ENCODE data around the gene MAP6.
"Not testable (repeated sequence)": the region's sequence is repeated elsewhere in the genome, so short reads cannot be mapped to it uniquely, and the experiment has no call there.

MAP6 gene

GRCh38 chr11:75668451-75669297 is at the start of gene MAP6:
Gene MAP6, minus strand, starts transcription at chr11:75669038. Its CDS starts 669 bp downstream, at chr11:75668369.
- Mint-ChIP-seq H3K4me1 (ENCODE audit: low read depth) (peaks cover 12% of the 10 kb centered on the region), H3K27me3 (ENCODE audit: low read depth) (peaks cover 74% of the 10 kb centered on the region), H3K4me3 (peak within 1 kb of the TSS; percentile 87), H3K27ac (no peak within 1 kb of the TSS), H3K36me3 (ENCODE audit: low read depth) (no peaks in the 10 kb centered on the region), H3K9me3 (no peaks in the 10 kb centered on the region)
- peak; percentile 16 for DNase-seq (ENCODE audit: low spot score)

DNA sequence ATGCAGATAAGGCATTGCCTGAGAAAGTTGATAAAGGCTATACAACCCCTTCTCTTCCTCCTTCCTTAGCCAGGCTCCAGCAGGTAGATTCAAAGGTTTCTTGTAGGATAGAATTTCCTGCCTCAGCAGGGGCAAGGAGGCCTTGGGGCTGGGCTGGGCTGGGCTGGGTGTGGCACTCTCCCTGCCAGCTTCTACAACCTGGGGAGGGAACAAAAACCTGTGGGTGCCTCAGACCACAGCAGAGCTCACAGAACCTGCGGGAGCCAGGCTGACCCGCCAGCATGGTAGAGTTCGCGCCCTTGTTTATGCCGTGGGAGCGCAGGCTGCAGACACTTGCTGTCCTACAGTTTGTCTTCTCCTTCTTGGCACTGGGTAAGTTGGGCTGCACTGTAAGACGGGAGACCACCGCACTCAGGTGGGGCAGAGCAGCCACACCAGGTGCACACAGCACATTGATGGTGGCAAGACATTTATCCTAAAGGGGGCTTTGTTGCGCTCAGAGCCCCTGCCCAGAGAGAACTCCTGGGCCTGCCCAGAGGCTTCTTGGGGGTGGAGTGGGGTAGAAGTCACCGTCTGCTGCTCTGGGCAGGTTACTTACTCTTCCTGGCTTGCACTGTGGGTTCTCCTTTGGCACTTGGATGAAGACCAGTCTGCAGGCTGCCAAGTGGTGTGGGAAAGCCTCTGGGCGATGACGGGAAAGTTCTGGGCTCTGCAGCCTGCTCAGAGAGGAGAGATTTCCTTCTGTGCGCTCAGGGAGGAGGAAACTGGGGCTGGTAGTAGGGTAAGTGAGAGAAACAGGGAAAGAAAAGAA is 49.0 kb upstream of the MAP6 start, which contains the start of gene MOGAT2:
Gene MOGAT2, plus strand, starts transcription at position 231 of the 811 bp plus-strand sequence. Its CDS starts 51 bp downstream, at position 282.
- Mint-ChIP-seq H3K9me3 (no peaks in the 10 kb centered on the region), H3K27me3 (ENCODE audit: low read depth) (peaks cover 18% of the 10 kb centered on the region), H3K27ac (no peak within 1 kb of the TSS), H3K4me1 (ENCODE audit: low read depth) (no peaks in the 10 kb centered on the region), H3K4me3 (no peak within 1 kb of the TSS), H3K36me3 (ENCODE audit: low read depth) (no peaks in the 10 kb centered on the region)
- no peak for DNase-seq (ENCODE audit: low spot score)

GRCh38 chr11:75716659-75717058 is 47.8 kb upstream of the MAP6 start:
- Mint-ChIP-seq H3K27ac (no peak overlapping the region), H3K4me3 (no peak overlapping the region), H3K36me3 (ENCODE audit: low read depth) (no peaks in the 10 kb centered on the region), H3K27me3 (ENCODE audit: low read depth) (peaks cover 19% of the 10 kb centered on the region), H3K4me1 (ENCODE audit: low read depth) (no peaks in the 10 kb centered on the region), H3K9me3 (no peaks in the 10 kb centered on the region)
- DNase-seq (ENCODE audit: low spot score), result no peak

DNA sequence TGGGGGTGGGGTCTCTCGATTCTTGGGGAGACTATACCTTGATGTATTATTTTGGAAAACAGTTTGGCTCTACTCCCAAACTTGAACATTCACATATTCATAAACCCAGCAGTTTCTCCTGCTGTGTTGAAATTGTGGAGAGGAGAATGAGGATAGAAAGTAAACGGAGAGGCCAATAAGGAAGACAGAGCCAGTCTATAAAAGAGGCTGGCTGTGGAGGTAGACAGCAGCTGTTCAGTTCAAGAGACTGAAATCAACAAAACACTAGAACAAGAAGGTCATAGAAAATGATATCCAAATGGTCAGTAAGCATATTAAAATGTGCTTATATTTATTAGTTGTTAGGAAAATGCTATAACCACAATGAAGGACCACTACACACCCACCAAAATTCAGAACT is 46.9 kb upstream of the MAP6 start:
- DNase-seq (ENCODE audit: low spot score), result no peak
- Mint-ChIP-seq H3K27me3 (ENCODE audit: low read depth) (peaks cover 27% of the 10 kb centered on the region), H3K4me1 (ENCODE audit: low read depth) (no peaks in the 10 kb centered on the region), H3K4me3 (no peak overlapping the region), H3K27ac (no peak overlapping the region), H3K36me3 (ENCODE audit: low read depth) (no peaks in the 10 kb centered on the region), H3K9me3 (no peaks in the 10 kb centered on the region)

- no peak overlapping the region for H3K27ac Mint-ChIP-seq
- peaks cover 33% of the 10 kb centered on the region for H3K27me3 Mint-ChIP-seq (ENCODE audit: low read depth)
- H3K4me3 Mint-ChIP-seq, result no peak overlapping the region
- no peaks in the 10 kb centered on the region for H3K9me3 Mint-ChIP-seq
- no peaks in the 10 kb centered on the region for H3K4me1 Mint-ChIP-seq (ENCODE audit: low read depth)
- DNase-seq (ENCODE audit: low spot score), result no peak
- H3K36me3 Mint-ChIP-seq (ENCODE audit: low read depth), result no peaks in the 10 kb centered on the region
These were observed 45.4 kb upstream of the MAP6 start for GRCh38 chr11:75714211-75714610.

DNA sequence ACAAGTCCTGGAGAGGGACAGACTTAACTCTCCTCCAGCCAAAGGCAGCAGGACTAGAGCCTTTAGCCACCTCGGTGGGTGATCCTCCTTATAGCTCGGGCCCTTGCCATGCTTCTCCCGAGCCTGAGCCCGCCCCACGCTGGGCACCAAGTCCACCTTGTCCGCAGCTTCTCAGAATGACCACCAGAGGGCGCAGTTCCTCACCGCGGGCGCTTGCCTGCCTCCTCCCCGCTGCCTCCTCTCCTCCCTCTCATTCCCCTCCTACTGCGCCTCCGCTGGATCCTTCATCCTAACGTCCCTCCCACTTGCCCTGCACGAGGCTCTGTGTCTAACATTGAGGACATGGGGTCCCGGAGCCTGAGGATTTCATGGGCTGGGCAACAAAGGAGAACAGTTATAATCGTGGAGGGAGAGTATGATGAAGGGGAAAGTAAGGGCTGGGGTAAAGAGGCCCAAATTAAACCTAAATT is 37.5 kb upstream of the MAP6 start:
- Mint-ChIP-seq H3K27ac (no peak overlapping the region), H3K4me1 (ENCODE audit: low read depth) (peaks cover 6% of the 10 kb centered on the region), H3K27me3 (ENCODE audit: low read depth) (peaks cover 14% of the 10 kb centered on the region), H3K9me3 (no peaks in the 10 kb centered on the region), H3K4me3 (no peak overlapping the region), H3K36me3 (ENCODE audit: low read depth) (no peaks in the 10 kb centered on the region)
- peak; percentile 53 for DNase-seq (ENCODE audit: low spot score)

GRCh38 chr11:75705541-75705940 is 36.7 kb upstream of the MAP6 start:
- H3K27ac Mint-ChIP-seq, result no peak overlapping the region
- no peaks in the 10 kb centered on the region for H3K36me3 Mint-ChIP-seq (ENCODE audit: low read depth)
- H3K9me3 Mint-ChIP-seq, result no peaks in the 10 kb centered on the region
- H3K4me1 Mint-ChIP-seq (ENCODE audit: low read depth), result peaks cover 6% of the 10 kb centered on the region
- peaks cover 8% of the 10 kb centered on the region for H3K27me3 Mint-ChIP-seq (ENCODE audit: low read depth)
- no peak overlapping the region for H3K4me3 Mint-ChIP-seq
- no peak for DNase-seq (ENCODE audit: low spot score)

DNA sequence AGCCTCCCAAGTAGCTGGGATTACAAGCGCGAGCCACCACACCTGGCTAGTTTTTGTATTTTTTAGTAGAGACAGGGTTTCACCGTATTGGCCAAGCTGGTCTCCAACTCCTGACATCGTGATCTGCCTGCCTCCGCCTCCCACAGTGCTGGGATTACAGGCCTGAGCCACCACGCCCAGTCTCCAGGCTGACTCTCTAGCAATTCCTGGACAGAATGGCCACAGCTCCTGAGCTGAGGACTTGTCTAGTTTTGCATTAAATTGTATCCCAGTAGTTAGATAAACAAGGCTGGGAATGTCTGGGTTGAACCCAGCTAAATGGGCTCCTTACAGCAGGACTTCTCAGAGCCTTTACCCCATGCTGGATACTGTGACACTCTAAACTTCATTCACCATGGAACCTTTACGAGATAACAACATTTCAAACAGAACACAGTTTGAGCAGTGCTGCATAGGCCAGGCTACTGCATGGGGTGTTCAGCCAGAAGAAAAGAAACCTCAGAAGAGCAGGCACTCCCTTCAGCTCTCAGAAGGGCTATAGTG is 34.9 kb upstream of the MAP6 start:
- H3K4me1 Mint-ChIP-seq (ENCODE audit: low read depth), result peaks cover 6% of the 10 kb centered on the region
- H3K4me3 Mint-ChIP-seq, result no peak overlapping the region
- no peaks in the 10 kb centered on the region for H3K36me3 Mint-ChIP-seq (ENCODE audit: low read depth)
- DNase-seq (ENCODE audit: low spot score), result no peak
- peaks cover 7% of the 10 kb centered on the region for H3K27me3 Mint-ChIP-seq (ENCODE audit: low read depth)
- H3K9me3 Mint-ChIP-seq, result no peaks in the 10 kb centered on the region
- no peak overlapping the region for H3K27ac Mint-ChIP-seq

GRCh38 chr11:75700940-75701339 is 32.1 kb upstream of the MAP6 start:
- Mint-ChIP-seq H3K36me3 (ENCODE audit: low read depth) (no peaks in the 10 kb centered on the region), H3K4me3 (no peak overlapping the region), H3K9me3 (no peaks in the 10 kb centered on the region), H3K4me1 (ENCODE audit: low read depth) (peaks cover 5% of the 10 kb centered on the region), H3K27ac (no peak overlapping the region), H3K27me3 (ENCODE audit: low read depth) (peaks cover 23% of the 10 kb centered on the region)
- no peak for DNase-seq (ENCODE audit: low spot score)

GRCh38 chr11:75697906-75698581 is 29.2 kb upstream of the MAP6 start:
- Mint-ChIP-seq H3K27me3 (ENCODE audit: low read depth) (peaks cover 43% of the 10 kb centered on the region), H3K4me3 (no peak overlapping the region), H3K9me3 (no peaks in the 10 kb centered on the region), H3K4me1 (ENCODE audit: low read depth) (no peaks in the 10 kb centered on the region), H3K27ac (no peak overlapping the region), H3K36me3 (ENCODE audit: low read depth) (no peaks in the 10 kb centered on the region)
- DNase-seq (ENCODE audit: low spot score), result no peak

GRCh38 chr11:75691804-75692203 is 23.0 kb upstream of the MAP6 start:
- peaks cover 1% of the 10 kb centered on the region for H3K9me3 Mint-ChIP-seq
- peaks cover 39% of the 10 kb centered on the region for H3K27me3 Mint-ChIP-seq (ENCODE audit: low read depth)
- DNase-seq (ENCODE audit: low spot score), result no peak
- no peaks in the 10 kb centered on the region for H3K36me3 Mint-ChIP-seq (ENCODE audit: low read depth)
- no peak overlapping the region for H3K4me3 Mint-ChIP-seq
- H3K4me1 Mint-ChIP-seq (ENCODE audit: low read depth), result peaks cover 6% of the 10 kb centered on the region
- no peak overlapping the region for H3K27ac Mint-ChIP-seq

DNA sequence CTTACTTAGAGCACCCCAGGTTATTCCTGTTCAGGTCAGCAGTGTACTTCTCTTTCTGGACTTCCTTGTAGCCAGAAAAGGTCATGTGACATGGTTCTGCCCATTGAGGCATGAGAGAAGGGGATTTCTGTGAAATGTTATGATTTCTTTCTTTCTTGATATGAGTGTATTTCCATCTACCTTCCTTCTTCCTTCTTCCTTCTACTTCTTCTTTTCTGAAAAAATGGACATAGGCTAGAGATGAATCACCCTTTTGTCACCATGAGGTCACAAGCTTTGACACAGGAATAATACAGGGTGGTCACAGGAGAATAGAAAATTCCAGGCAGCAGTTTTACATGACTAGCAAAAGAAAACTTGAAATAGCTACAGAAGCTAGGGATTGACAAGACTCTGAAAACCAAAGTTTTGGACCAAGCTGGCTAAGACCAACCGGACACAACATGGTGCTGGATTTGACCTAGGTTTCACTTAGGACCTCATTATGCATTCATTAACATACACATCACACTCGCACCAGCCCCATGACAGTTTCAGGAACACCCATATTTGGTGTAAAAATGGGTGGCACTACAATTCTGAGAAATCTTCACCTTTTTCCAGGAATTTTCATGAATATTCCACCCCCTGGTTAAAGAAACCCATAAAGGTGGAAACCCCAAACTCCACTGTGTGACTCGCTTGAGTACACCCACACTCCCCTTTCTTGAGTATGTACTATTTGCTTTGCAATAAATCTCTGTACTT is 21.2 kb upstream of the MAP6 start:
- peaks cover 41% of the 10 kb centered on the region for H3K27me3 Mint-ChIP-seq (ENCODE audit: low read depth)
- no peak overlapping the region for H3K4me3 Mint-ChIP-seq

DNA sequence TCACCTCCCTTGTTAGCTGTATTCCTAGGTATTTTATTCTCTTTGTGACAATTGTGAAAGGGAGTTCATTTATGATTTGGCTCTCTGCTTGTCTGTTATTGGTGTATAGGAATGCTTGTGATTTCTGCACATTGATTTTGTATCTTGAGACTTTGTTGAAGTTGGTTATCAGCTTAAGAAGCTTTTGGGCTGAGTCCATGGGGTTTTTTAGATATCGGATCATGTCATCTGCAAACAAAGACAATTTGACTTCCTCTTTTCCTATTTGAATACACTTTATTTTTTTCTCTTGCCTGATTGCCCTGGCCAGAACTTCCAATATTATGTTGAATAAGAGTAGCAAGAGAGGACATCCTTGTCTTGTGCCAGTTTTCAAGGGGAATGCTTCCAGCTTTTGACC is 15.0 kb upstream of the MAP6 start:
- not testable (repeated sequence) for H3K4me1 Mint-ChIP-seq (ENCODE audit: low read depth); H3K27ac Mint-ChIP-seq; H3K4me3 Mint-ChIP-seq; DNase-seq (ENCODE audit: low spot score); H3K36me3 Mint-ChIP-seq (ENCODE audit: low read depth)
- Mint-ChIP-seq H3K27me3 (ENCODE audit: low read depth) (peaks cover 41% of the 10 kb centered on the region), H3K9me3 (peaks cover 34% of the 10 kb centered on the region)

More for the DNA sequence above, 21.2 kb upstream of the MAP6 start:
- H3K36me3 Mint-ChIP-seq (ENCODE audit: low read depth), result no peaks in the 10 kb centered on the region
- H3K9me3 Mint-ChIP-seq, result peaks cover 18% of the 10 kb centered on the region
- no peak for DNase-seq (ENCODE audit: low spot score)
- H3K4me1 Mint-ChIP-seq (ENCODE audit: low read depth), result peaks cover 6% of the 10 kb centered on the region
- no peak overlapping the region for H3K27ac Mint-ChIP-seq

All from T-helper 2 cell treated with Interferon-gamma antibody and Interleukin-4, amounts not matched to agents 5 μg/mL and 100 μg/mL, for 36 hours (primary cell).